GM08714 (cell line): ENCODE data around the gene NRXN3.

ENCODE experiments used
- H3K4me3 ChIP-seq: fragments of 200-500 bp; sonication (Bioruptor generic); 2 replicates; pipeline ENCODE4 v1.5.1; 2014; ENCODE audit warnings: mild to moderate bottlenecking, low read length, inconsistent platforms
- ZNF274 ChIP-seq: IDR thresholded peaks from 2 replicates; pipeline ENCODE4 v1.6.1; 2012; ENCODE audit warnings: mild to moderate bottlenecking, low read depth, low read length

The NRXN3 gene

DNA sequence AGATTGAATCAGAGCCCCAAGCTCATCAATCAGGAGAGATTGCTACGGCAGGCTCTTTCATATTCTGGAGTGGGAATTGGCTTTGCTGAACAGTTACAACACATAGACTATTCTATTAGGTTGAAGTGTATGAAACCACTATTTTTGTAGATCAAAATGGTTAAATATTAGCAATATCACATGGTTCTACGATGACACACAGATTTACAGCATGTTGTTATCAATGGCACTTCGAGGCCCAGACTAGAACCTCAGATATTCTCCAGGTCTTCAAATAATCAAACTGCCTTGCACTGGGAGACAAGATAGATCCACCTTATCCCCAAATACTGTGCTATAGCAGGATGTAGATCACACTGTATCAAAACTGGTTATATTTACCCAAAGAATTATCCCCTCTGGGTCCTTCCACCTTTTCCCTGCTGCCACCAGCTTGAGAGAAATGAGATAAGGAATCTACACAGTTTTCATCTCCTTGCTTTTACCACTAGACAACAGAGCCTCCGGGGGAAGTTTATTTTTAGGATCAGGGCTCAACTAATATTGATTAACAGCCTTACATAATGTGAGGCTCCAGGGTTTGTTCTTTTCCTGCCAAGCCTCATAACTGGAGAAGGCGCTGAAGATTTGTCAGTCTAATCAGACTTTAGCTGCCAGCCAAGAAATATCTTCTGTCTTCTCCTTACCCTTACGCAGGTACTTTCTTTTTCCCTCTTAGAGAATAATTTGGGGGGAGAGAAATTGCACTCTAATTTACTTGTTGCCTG lies 1534.1 kb downstream of the NRXN3 start:
- TF ChIP-seq ZNF274: no peak
- H3K4me3 ChIP-seq: no peak overlapping the region

- no peak overlapping the region for H3K4me3 ChIP-seq
- no peak for TF ChIP-seq ZNF274
These were observed 1535.1 kb downstream of the NRXN3 start for GRCh38 chr14:79705126-79705894.

- H3K4me3 ChIP-seq: no peak overlapping the region
- no peak for TF ChIP-seq ZNF274
These were observed 1536.2 kb downstream of the NRXN3 start for GRCh38 chr14:79706382-79706781.

GRCh38 chr14:79708426-79709388 lies 1538.5 kb downstream of the NRXN3 start:
- no peak overlapping the region for H3K4me3 ChIP-seq
- no peak for TF ChIP-seq ZNF274

DNA sequence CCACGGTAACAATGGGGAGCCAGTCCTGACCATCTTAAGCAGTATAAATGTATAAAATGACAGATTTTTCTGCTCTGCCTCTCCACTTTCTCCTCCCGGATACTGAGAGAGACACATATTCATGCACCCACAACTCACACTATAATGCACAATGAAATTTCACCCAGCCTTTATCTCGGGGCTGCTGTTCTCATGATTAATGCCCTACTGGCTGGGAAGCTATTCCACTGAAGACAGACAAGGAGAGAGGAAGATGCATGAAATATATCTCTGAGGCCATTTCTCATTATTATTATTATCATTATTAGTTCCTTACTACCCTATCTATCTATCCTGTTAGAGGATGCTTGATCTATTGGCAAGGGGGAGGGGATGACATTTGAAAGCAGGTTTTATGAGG lies 1539.4 kb downstream of the NRXN3 start:
- no peak overlapping the region for H3K4me3 ChIP-seq
- no peak for TF ChIP-seq ZNF274

GRCh38 chr14:79712302-79712950 lies 1542.3 kb downstream of the NRXN3 start:
- TF ChIP-seq ZNF274: no peak
- no peak overlapping the region for H3K4me3 ChIP-seq

GRCh38 chr14:79721399-79722084 lies 1551.4 kb downstream of the NRXN3 start:
- no peak overlapping the region for H3K4me3 ChIP-seq
- TF ChIP-seq ZNF274: no peak

DNA sequence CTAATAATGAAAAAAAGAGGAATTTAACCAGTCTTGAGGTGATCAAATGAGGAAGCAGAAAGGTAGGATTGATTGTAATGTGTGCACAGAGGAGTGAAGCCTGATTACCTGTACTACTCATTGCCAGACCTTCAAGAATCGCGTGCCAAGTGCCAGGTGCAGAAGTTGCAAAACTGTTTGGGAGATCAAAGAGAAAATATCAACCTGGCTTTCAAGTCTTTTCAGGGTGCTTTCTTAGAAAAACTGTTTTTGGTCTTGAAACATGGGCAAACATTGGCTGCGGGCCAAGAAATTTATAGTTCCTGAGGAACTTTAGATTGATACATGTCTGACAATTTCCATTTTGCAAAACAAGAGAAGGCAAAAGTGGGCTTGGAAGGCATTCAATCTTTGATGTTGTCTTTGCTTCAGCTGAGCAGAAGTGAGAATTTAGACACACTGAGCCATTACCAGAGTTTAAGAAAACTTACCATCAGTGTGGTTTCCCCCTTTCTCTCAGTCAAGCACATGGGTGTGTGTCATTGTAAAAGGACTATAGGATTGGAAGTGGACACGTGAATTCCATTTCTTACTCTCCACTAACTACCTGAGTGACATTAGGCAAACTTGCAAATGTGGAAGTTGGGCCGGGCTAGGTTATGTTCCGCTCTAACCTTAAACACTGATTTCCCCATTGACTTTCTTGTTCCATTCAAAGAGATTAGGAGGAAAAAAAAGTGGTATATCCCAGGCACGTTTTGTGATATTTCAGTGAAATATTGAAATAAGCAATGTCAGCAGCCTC lies 1555.0 kb downstream of the NRXN3 start:
- no peak for TF ChIP-seq ZNF274
- H3K4me3 ChIP-seq: no peak overlapping the region

DNA sequence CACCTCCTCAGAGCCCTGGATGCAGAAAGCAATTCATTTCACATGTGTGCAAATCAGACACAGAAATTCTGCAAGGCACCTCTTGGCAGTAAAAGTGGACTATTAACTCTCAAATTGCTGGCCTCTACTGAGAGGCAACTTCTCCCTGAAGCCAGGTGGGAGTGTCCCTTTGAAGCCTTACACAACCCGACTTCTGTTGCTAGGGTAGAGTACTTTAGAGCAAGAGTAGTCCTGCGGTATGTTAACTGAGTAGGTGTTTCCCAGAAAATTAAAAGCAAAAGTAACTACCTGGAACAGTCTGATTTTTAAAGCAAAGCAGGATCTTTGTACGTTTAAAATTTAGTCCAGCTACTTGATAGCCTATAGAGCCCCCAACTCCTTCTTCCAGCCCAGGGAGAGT lies 1557.7 kb downstream of the NRXN3 start:
- no peak for TF ChIP-seq ZNF274
- H3K4me3 ChIP-seq: no peak overlapping the region

DNA sequence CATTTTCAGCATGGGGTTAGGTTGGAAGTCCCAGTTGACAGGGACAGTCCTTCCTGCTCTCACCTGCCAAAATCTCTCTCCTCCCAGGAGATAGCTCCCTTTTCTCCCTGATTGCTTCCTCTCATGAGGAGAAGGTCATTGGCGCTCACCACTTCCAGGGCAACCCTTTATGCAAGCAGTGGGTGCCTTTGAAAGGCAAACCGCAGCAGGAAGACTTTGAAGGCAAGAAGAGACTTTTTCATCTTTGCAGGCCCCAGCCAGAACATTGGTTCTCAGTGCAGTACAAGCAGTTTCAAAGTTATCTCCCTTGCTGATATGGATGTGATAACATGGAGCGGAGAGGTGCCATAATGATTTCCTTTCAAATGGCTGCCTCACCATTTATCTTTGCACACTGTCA lies 1558.2 kb downstream of the NRXN3 start:
- TF ChIP-seq ZNF274: no peak
- no peak overlapping the region for H3K4me3 ChIP-seq

GRCh38 chr14:79729731-79730130 lies 1559.6 kb downstream of the NRXN3 start:
- TF ChIP-seq ZNF274: no peak
- H3K4me3 ChIP-seq: no peak overlapping the region

- H3K4me3 ChIP-seq: no peak overlapping the region
- TF ChIP-seq ZNF274: no peak
These were observed 1560.0 kb downstream of the NRXN3 start for GRCh38 chr14:79730196-79730595.
